ENCODE data around the gene TBC1D9. TPM values are rescaled to one million over a fixed set of nuclear protein-coding genes. Genes with fewer than 3 reads are reported as not detected.

The TBC1D9 gene
- total RNA-seq, 4 donors from 2014 or later = 13.0 to 79.2 (median 19.1) TPM

DNA sequence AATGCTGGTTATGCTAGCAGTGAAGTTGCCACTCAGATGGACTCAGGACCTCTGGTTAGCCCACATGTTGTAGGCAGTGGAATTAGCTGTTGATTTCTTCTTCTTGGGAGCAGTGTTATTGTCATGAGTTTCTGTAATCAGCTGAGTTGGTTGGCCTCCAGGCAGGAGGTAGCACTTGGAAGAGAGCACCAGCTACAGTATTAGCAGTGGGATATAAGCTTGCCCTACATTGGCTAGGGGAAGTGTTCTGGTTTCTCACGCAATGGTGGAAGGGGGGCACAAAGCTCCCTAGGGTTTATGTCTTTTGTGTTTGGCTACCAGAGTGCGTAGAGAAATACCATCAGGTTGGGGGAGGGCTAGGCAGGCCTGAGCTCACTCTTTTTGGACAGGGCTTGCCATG is 153.5 kb downstream of the TBC1D9 start:
- H3K4me1 ChIP-seq = no peaks in the 10 kb centered on the region
- H3K27me3 ChIP-seq = no peaks in the 10 kb centered on the region
- H3K4me3 ChIP-seq = no peak overlapping the region
- no peak overlapping the region for H3K27ac ChIP-seq
- H3K9me3 ChIP-seq = no peaks in the 10 kb centered on the region
- H3K36me3 ChIP-seq = no peaks in the 10 kb centered on the region
- DNase-seq = no peak
- TF ChIP-seq POLR2A (IDR thresholded peaks at IDR 0.05) = no peak
- TF ChIP-seq, protein P1, sequence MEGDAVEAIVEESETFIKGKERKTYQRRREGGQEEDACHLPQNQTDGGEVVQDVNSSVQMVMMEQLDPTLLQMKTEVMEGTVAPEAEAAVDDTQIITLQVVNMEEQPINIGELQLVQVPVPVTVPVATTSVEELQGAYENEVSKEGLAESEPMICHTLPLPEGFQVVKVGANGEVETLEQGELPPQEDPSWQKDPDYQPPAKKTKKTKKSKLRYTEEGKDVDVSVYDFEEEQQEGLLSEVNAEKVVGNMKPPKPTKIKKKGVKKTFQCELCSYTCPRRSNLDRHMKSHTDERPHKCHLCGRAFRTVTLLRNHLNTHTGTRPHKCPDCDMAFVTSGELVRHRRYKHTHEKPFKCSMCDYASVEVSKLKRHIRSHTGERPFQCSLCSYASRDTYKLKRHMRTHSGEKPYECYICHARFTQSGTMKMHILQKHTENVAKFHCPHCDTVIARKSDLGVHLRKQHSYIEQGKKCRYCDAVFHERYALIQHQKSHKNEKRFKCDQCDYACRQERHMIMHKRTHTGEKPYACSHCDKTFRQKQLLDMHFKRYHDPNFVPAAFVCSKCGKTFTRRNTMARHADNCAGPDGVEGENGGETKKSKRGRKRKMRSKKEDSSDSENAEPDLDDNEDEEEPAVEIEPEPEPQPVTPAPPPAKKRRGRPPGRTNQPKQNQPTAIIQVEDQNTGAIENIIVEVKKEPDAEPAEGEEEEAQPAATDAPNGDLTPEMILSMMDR (IDR thresholded peaks at IDR 0.05) = no peak

DNA sequence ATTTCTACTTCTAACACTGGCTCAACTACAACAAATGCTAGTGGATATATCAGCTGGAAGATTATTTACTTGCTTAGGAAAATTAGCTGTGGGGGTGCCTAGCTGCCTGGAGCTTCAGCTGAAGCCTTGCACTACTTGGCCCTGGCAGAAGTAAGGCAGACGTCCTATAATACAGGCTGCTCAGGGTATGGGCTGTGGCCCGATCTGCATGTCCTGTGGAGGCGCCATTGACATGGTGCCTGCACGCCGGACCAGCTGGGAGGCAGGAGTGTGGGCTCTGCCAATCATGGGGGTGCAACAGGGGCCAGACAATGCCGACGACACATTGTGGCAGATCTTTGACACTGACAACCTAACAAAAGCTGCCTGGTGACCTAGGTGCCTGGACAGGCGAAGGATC is 155.8 kb downstream of the TBC1D9 start:
- no peak for TF ChIP-seq POLR2A (IDR thresholded peaks at IDR 0.05)
- TF ChIP-seq, protein P1 (IDR thresholded peaks at IDR 0.05) = no peak
- H3K27ac ChIP-seq = no peak overlapping the region
- H3K27me3 ChIP-seq = no peaks in the 10 kb centered on the region

DNA sequence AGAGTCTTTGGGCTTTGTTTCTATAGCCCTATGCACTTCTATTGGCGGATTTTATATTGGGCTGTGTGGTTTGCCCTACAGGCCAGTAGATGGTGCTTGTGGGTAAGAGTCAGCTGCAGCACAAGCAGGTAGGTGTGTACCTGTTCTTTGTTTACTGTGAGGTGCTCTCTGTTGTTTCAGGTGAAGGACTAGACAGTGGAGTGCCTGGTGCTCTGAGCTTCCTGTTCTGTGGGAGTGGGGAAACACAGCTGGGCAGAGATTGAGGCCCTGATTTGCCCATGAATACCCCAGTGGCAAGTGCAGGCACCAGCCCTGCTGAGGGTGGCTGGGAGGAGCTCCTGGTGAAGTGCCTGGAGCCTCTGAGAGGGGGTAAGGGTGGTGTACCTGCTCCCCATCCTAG is 161.1 kb downstream of the TBC1D9 start:
- H3K36me3 ChIP-seq = no peaks in the 10 kb centered on the region
- no peaks in the 10 kb centered on the region for H3K27me3 ChIP-seq
- no peak overlapping the region for H3K4me3 ChIP-seq
- H3K9me3 ChIP-seq = no peaks in the 10 kb centered on the region
- peak in 1 of 3 donors; percentile 63 for DNase-seq
- no peak overlapping the region for H3K27ac ChIP-seq
- TF ChIP-seq, protein P1 (IDR thresholded peaks at IDR 0.05) = peak in 4 of 6 experiments; percentile 48 to 85 (median 80)
- no peak for TF ChIP-seq POLR2A (IDR thresholded peaks at IDR 0.05)
- no peaks in the 10 kb centered on the region for H3K4me1 ChIP-seq

More for the DNA sequence above, 155.8 kb downstream of the TBC1D9 start:
- DNase-seq = no peak
- H3K36me3 ChIP-seq = no peaks in the 10 kb centered on the region
- no peaks in the 10 kb centered on the region for H3K9me3 ChIP-seq
- no peak overlapping the region for H3K4me3 ChIP-seq
- no peaks in the 10 kb centered on the region for H3K4me1 ChIP-seq

DNA sequence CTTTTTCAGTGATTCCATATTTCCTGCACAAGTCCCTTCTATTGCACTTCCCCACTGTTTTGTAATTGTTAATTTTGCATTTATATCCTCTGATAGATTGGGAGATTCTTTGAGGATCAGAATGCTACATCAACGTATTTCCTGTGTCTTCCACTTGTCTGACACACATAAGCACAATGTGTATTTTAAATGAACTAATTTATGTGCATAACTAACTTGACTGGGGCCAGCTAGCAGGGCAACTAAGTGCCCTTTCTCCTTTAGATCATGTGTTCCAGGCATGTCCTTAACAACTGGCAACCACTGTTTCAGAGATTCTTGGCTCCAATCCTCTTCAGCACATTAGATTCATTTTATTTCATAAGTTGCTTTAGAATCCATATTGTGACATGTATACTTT is 171.7 kb downstream of the TBC1D9 start:
- Histone ChIP-seq H3K9me3 (no peaks in the 10 kb centered on the region), H3K36me3 (no peaks in the 10 kb centered on the region), H3K4me1 (no peaks in the 10 kb centered on the region), H3K4me3 (no peak overlapping the region), H3K27ac (no peak overlapping the region), H3K27me3 (no peaks in the 10 kb centered on the region)
- TF ChIP-seq POLR2A (IDR thresholded peaks at IDR 0.05) = no peak
- TF ChIP-seq, protein P1 (IDR thresholded peaks at IDR 0.05) = no peak
- no peak for DNase-seq

DNA sequence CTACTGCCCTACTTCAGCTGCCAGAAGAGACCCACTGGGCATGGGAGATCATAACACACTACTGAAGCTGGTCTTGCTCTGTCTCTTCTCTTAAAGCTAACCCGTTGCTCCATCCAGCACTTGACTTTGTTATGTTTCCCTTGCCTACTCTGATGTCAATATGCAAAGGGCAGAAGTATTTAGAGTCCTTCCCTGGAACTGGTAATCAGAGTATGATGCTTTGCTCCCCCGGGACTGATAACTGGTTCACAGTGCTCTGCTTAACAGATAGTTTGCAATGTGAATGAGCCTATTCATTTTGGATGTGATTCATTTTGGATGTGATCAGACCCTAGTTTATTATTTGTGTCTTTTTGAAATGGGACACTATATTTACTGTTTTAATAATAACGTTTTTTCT is 175.1 kb downstream of the TBC1D9 start:
- DNase-seq = no peak
- Histone ChIP-seq H3K9me3 (no peaks in the 10 kb centered on the region), H3K27me3 (no peaks in the 10 kb centered on the region), H3K27ac (no peak overlapping the region), H3K4me3 (no peak overlapping the region), H3K4me1 (no peaks in the 10 kb centered on the region), H3K36me3 (no peaks in the 10 kb centered on the region)
- no peak for TF ChIP-seq POLR2A (IDR thresholded peaks at IDR 0.05)
- TF ChIP-seq, protein P1 (IDR thresholded peaks at IDR 0.05) = no peak

DNA sequence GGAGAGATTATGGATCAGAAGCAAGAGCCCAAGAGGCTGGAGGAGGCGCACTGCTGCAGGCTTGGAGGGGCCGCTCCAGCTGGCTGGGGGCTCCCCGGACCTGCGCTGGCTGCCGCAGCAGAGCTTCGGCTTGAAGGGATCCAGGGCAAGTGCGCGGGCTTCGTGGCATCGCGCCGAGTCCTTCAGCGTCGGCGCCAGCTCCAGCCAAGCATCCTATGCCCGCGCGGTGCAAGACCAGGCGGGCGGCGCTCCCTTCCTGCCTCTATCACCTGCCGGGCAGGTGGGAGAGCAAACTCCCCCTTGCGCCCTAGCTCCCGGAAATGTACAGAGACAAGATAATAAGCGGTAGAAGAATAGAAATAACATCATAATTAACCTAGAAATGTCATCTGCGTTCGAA is 176.9 kb downstream of the TBC1D9 start:
- H3K9me3 ChIP-seq = no peaks in the 10 kb centered on the region
- no peak for TF ChIP-seq POLR2A (IDR thresholded peaks at IDR 0.05)
- TF ChIP-seq, protein P1 (IDR thresholded peaks at IDR 0.05) = no peak
- H3K4me1 ChIP-seq = no peaks in the 10 kb centered on the region
- DNase-seq = no peak
- H3K4me3 ChIP-seq = no peak overlapping the region
- no peaks in the 10 kb centered on the region for H3K36me3 ChIP-seq
- no peak overlapping the region for H3K27ac ChIP-seq
- H3K27me3 ChIP-seq = no peaks in the 10 kb centered on the region
